ENCODE data around the gene BCKDK.

The BCKDK gene

GRCh38 chr16:31108035-31108793 is at the start of gene BCKDK:
Gene BCKDK, plus strand, starts transcription at chr16:31108386. Its CDS starts 838 bp downstream, at chr16:31109224.
- Histone ChIP-seq H3K4me3 (ENCODE audit: low read depth, low read length) (peak within 1 kb of the TSS; percentile 88), H2AFZ (ENCODE audit: low read length, unreplicated experiment) (peak within 1 kb of the TSS; percentile 89), H3K79me2 (ENCODE audit: control insufficient read depth, insufficient read depth, low read length, unreplicated experiment) (peaks cover 19% of the 10 kb centered on the region), H3K36me3 (ENCODE audit: insufficient read depth, low read length) (peaks cover 19% of the 10 kb centered on the region; the same call in 1 of the 2 replicates), H3K27me3 (ENCODE audit: insufficient read depth, low read length) (no peaks in the 10 kb centered on the region), H3K27ac (ENCODE audit: low read depth, low read length) (no peak within 1 kb of the TSS), H3K4me1 (ENCODE audit: control insufficient read depth, insufficient read depth, low read length, unreplicated experiment) (peaks cover 9% of the 10 kb centered on the region)

DNA sequence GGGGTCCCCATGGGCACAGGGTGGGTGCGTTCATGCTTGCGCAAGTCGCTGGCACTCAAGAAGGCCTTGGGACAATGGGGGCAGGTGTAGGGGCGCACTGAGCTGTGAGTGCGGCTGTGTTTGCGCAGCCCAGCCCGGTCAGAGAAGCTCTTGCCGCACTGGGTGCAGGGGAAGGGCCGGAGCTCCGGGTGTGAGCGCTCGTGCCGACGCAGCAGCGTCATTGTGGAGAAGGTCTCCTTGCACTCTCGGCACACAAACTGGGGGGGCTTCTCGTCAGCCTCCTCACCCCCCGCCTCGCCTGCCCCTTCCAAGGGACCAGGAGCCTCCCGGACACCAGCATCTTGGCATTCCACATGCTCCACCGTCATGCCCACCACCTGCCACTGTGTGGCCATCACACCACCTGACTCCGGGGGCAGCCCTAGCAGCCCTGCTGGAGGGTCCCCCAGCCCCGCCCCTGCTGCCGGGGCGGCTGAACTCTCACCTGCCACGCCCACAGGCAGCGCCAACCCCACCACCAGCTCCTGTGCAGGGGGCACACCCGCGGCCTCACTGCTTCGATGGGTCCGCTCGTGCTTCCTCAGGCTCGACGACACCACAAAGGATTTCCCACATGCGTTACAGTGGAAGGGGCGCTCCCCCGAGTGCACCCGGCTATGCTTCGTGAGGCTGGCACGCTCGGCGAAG is 46.9 kb upstream of the BCKDK start:
- H3K4me3 ChIP-seq (ENCODE audit: low read depth, low read length), result no peak overlapping the region
- no peaks in the 10 kb centered on the region for H3K27me3 ChIP-seq (ENCODE audit: insufficient read depth, low read length)
- H2AFZ ChIP-seq (ENCODE audit: low read length, unreplicated experiment), result no peak overlapping the region
- peaks cover 23% of the 10 kb centered on the region for H3K79me2 ChIP-seq (ENCODE audit: control insufficient read depth, insufficient read depth, low read length, unreplicated experiment)
- H3K36me3 ChIP-seq (ENCODE audit: insufficient read depth, low read length), result peaks cover 18% of the 10 kb centered on the region; the same call in 1 of the 2 replicates
- H3K27ac ChIP-seq (ENCODE audit: low read depth, low read length), result no peak overlapping the region
- peaks cover 13% of the 10 kb centered on the region for H3K4me1 ChIP-seq (ENCODE audit: control insufficient read depth, insufficient read depth, low read length, unreplicated experiment)

DNA sequence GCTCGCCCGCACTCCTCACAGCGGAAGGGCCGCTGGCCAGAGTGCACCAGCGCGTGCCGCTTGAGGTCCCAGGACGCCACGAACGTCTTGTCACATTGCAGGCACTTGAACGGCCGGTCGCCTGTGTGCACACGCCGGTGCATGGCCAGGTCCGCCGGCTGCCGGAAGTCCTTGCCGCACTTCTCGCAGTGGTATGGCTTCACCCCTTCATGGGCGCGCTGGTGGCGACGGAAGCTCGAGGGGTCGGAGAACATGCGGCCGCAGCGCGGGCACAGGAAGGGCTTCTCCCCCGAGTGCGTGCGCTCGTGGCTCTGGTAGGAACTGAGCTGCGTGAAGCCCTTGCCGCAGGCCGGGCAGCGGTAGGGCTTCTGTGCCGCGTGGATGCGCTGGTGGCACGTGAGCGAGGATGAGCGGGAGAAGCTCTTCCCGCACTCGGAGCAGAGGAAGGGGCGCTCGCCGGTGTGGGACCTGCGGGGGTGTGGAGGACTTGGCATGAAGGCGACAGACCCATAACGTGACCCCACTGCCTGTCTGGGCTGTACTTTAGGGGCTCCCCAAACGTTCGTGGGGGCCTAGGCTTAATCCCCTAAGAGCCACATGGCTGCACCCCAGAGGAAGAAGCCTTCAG is 46.3 kb upstream of the BCKDK start:
- no peaks in the 10 kb centered on the region for H3K27me3 ChIP-seq (ENCODE audit: insufficient read depth, low read length)
- H3K4me3 ChIP-seq (ENCODE audit: low read depth, low read length), result no peak overlapping the region
- H3K4me1 ChIP-seq (ENCODE audit: control insufficient read depth, insufficient read depth, low read length, unreplicated experiment), result peaks cover 13% of the 10 kb centered on the region
- peaks cover 28% of the 10 kb centered on the region for H3K79me2 ChIP-seq (ENCODE audit: control insufficient read depth, insufficient read depth, low read length, unreplicated experiment)
- peaks cover 18% of the 10 kb centered on the region; the same call in 1 of the 2 replicates for H3K36me3 ChIP-seq (ENCODE audit: insufficient read depth, low read length)
- no peak overlapping the region for H3K27ac ChIP-seq (ENCODE audit: low read depth, low read length)
- no peak overlapping the region for H2AFZ ChIP-seq (ENCODE audit: low read length, unreplicated experiment)

- Histone ChIP-seq H3K27me3 (ENCODE audit: insufficient read depth, low read length) (no peaks in the 10 kb centered on the region), H3K27ac (ENCODE audit: low read depth, low read length) (no peak overlapping the region), H3K36me3 (ENCODE audit: insufficient read depth, low read length) (peaks cover 18% of the 10 kb centered on the region; the same call in 1 of the 2 replicates)
Observed at GRCh38 chr16:31063495-31063842, 44.7 kb upstream of the BCKDK start.

GRCh38 chr16:31063843-31064611 is 44.2 kb upstream of the BCKDK start:
- Histone ChIP-seq H3K4me1 (ENCODE audit: control insufficient read depth, insufficient read depth, low read length, unreplicated experiment) (peaks cover 13% of the 10 kb centered on the region), H3K36me3 (ENCODE audit: insufficient read depth, low read length) (peaks cover 18% of the 10 kb centered on the region; the same call in 1 of the 2 replicates), H2AFZ (ENCODE audit: low read length, unreplicated experiment) (no peak overlapping the region), H3K79me2 (ENCODE audit: control insufficient read depth, insufficient read depth, low read length, unreplicated experiment) (peaks cover 43% of the 10 kb centered on the region), H3K4me3 (ENCODE audit: low read depth, low read length) (no peak overlapping the region), H3K27ac (ENCODE audit: low read depth, low read length) (peak overlapping the region; percentile 90), H3K27me3 (ENCODE audit: insufficient read depth, low read length) (no peaks in the 10 kb centered on the region)

More at GRCh38 chr16:31063495-31063842, 44.7 kb upstream of the BCKDK start:
- Histone ChIP-seq H3K79me2 (ENCODE audit: control insufficient read depth, insufficient read depth, low read length, unreplicated experiment) (peaks cover 38% of the 10 kb centered on the region), H3K4me3 (ENCODE audit: low read depth, low read length) (no peak overlapping the region), H3K4me1 (ENCODE audit: control insufficient read depth, insufficient read depth, low read length, unreplicated experiment) (peaks cover 13% of the 10 kb centered on the region), H2AFZ (ENCODE audit: low read length, unreplicated experiment) (no peak overlapping the region)

GRCh38 chr16:31064882-31065461 is 43.2 kb upstream of the BCKDK start:
- no peak overlapping the region for H3K4me3 ChIP-seq (ENCODE audit: low read depth, low read length)
- peaks cover 48% of the 10 kb centered on the region for H3K79me2 ChIP-seq (ENCODE audit: control insufficient read depth, insufficient read depth, low read length, unreplicated experiment)
- peaks cover 13% of the 10 kb centered on the region for H3K4me1 ChIP-seq (ENCODE audit: control insufficient read depth, insufficient read depth, low read length, unreplicated experiment)
- no peaks in the 10 kb centered on the region for H3K27me3 ChIP-seq (ENCODE audit: insufficient read depth, low read length)
- peak overlapping the region; percentile 90 for H3K27ac ChIP-seq (ENCODE audit: low read depth, low read length)
- H2AFZ ChIP-seq (ENCODE audit: low read length, unreplicated experiment), result peak overlapping the region; percentile 0
- peaks cover 18% of the 10 kb centered on the region; the same call in 1 of the 2 replicates for H3K36me3 ChIP-seq (ENCODE audit: insufficient read depth, low read length)

DNA sequence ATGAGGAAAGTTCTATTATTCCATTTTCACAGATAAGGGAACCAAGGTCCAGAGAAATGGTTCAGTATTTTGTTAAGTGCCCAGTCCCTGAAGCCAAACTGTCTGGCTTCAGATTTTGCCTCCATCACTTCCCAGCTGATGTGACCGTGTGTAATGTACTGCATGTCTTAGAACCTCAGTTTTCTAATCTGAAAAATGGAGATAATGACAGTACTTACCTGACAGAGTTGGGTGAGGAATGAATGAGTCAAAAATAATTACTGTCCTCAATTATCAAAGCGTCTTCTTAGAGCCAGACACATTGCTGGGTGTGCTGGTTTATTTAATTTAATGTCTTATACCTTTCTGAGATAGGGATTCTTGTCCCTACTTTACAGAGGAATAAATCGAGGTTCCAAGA is 40.8 kb upstream of the BCKDK start:
- Histone ChIP-seq H3K27me3 (ENCODE audit: insufficient read depth, low read length) (no peaks in the 10 kb centered on the region), H2AFZ (ENCODE audit: low read length, unreplicated experiment) (no peak overlapping the region), H3K36me3 (ENCODE audit: insufficient read depth, low read length) (peaks cover 7% of the 10 kb centered on the region; the same call in 1 of the 2 replicates), H3K27ac (ENCODE audit: low read depth, low read length) (no peak overlapping the region), H3K4me1 (ENCODE audit: control insufficient read depth, insufficient read depth, low read length, unreplicated experiment) (peaks cover 25% of the 10 kb centered on the region), H3K4me3 (ENCODE audit: low read depth, low read length) (no peak overlapping the region), H3K79me2 (ENCODE audit: control insufficient read depth, insufficient read depth, low read length, unreplicated experiment) (peaks cover 57% of the 10 kb centered on the region)

DNA sequence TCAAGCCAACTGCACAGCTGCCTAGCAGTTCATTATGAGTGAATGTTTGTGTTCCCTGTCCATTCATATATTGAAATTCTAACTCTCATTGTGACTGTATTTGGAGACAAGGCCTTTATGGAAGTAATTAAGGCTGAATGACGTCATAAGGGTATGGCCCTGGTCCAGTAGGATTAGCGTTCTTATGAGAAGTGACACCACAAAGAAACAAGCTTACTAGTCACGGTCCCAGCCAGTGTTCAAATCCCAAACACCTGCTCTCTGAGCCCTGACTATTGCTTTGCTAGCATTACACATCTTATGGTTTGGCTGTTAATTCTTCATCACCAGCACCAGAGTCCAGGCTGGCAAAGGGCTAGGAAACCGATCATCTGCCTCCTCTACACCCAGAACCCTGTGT is 36.3 kb upstream of the BCKDK start:
- H3K27ac ChIP-seq (ENCODE audit: low read depth, low read length), result peak overlapping the region; percentile 84
- peak overlapping the region; percentile 83 for H3K4me3 ChIP-seq (ENCODE audit: low read depth, low read length)

DNA sequence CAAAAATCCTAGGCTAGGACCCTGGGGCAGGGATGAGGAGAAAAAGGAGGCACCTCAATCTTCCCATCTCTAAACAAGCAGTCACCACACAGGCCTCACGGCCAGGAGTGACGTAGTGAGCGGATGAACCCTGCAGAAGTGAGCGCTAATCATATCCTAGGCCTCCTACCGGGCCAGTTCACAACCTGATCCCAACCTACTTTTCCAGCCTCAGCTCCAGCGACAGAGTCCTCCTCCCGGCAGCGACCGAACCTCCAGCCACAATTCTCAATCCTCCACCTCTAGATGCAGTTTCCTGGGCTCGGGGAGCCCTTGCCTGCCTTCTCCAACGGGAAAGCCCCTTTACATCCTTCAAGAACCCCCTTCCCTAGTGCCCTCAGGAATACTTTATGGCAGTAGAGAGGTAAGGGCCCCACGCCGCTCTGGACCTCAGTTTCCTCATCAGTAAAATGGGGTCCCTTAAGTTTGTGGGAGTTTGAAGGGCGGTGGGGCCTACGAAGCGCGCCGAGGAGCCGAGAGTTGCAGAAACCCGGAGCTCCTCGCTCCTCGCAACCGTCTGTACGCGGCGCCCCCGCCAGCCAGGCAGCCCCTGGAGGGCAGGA is 35.5 kb upstream of the BCKDK start:
- H3K27ac ChIP-seq (ENCODE audit: low read depth, low read length), result peak overlapping the region; percentile 84
- H3K79me2 ChIP-seq (ENCODE audit: control insufficient read depth, insufficient read depth, low read length, unreplicated experiment), result peaks cover 68% of the 10 kb centered on the region

More for the DNA sequence above, 36.3 kb upstream of the BCKDK start:
- H3K27me3 ChIP-seq (ENCODE audit: insufficient read depth, low read length), result no peaks in the 10 kb centered on the region
- H3K4me1 ChIP-seq (ENCODE audit: control insufficient read depth, insufficient read depth, low read length, unreplicated experiment), result peaks cover 19% of the 10 kb centered on the region
- H2AFZ ChIP-seq (ENCODE audit: low read length, unreplicated experiment), result no peak overlapping the region
- H3K36me3 ChIP-seq (ENCODE audit: insufficient read depth, low read length), result peaks cover 5% of the 10 kb centered on the region; the same call in 1 of the 2 replicates
- peaks cover 67% of the 10 kb centered on the region for H3K79me2 ChIP-seq (ENCODE audit: control insufficient read depth, insufficient read depth, low read length, unreplicated experiment)

More for the DNA sequence above, 35.5 kb upstream of the BCKDK start:
- H3K4me1 ChIP-seq (ENCODE audit: control insufficient read depth, insufficient read depth, low read length, unreplicated experiment), result peaks cover 19% of the 10 kb centered on the region
- H3K4me3 ChIP-seq (ENCODE audit: low read depth, low read length), result peak overlapping the region; percentile 83
- H3K27me3 ChIP-seq (ENCODE audit: insufficient read depth, low read length), result no peaks in the 10 kb centered on the region
- H3K36me3 ChIP-seq (ENCODE audit: insufficient read depth, low read length), result peaks cover 8% of the 10 kb centered on the region; the same call in 1 of the 2 replicates
- no peak overlapping the region for H2AFZ ChIP-seq (ENCODE audit: low read length, unreplicated experiment)

All from ACC112 (cell line).